Gastroesophageal sphincter (tissue), 4 donors: Measurements from ENCODE around the gene AK3. TPM values are rescaled to one million over a fixed set of nuclear protein-coding genes. Genes with fewer than 3 reads are reported as not detected.

Source experiments
- ATAC-seq: fragments of 150-250 bp; one replicate; pipeline ENCODE4 v1.9.1; 2016; ENCODE audit warnings: mild to moderate bottlenecking, moderate library complexity
- H3K27ac ChIP-seq, 4 donors: fragments of 200-600 bp; sonication (generic) in 3 of 4; 1 replicate in 3 of 4; 2 replicates in 1 of 4; pipeline ENCODE4 v1.5.1; 2016 to 2019
- H3K27me3 ChIP-seq: fragments of 200-600 bp; sonication (generic); one replicate; pipeline ENCODE4 v1.5.1; 2019
- H3K36me3 ChIP-seq, 2 donors: fragments of 200-600 bp; sonication (generic); one replicate each; pipeline ENCODE4 v1.5.1; 2019; ENCODE audit warnings: control low read depth in 1 of 2
- H3K4me1 ChIP-seq, 3 donors: fragments of 200-600 bp; sonication (generic); 1 replicate in 2 of 3; 2 replicates in 1 of 3; pipeline ENCODE4 v1.5.1; 2016 to 2019; ENCODE audit warnings: control low read depth in 2 of 3
- H3K4me3 ChIP-seq, 2 donors: fragments of 200-600 bp; sonication (generic); one replicate each; pipeline ENCODE4 v1.5.1; 2019; ENCODE audit warnings: mild to moderate bottlenecking in 1 of 2, moderate library complexity in 1 of 2
- H3K9me3 ChIP-seq, 3 donors: fragments of 200-600 bp; sonication (generic); one replicate each; pipeline ENCODE4 v1.5.1; 2017 to 2019; ENCODE audit warnings: control low read depth in 2 of 3
- CTCF ChIP-seq, 4 experiments: fragments of 200-600 bp in 2 of 4; fragments of 450-650 bp in 2 of 4; sonication (generic) in 1 of 4; IDR thresholded peaks; one replicate each; pipeline ENCODE4 v1.5.1; 2017 to 2019; ENCODE audit warnings: antibody characterized with exemption in 4 of 4, mild to moderate bottlenecking in 2 of 4, moderate library complexity in 2 of 4
- EP300 ChIP-seq: sonication (generic); formaldehyde crosslinking; IDR thresholded peaks from one replicate; pipeline ENCODE4 v1.6.1; 2017; ENCODE audit warnings: antibody characterized with exemption, mild to moderate bottlenecking
- POLR2A ChIP-seq, 2 donors: fragments of 450-650 bp; IDR thresholded peaks; one replicate each; pipeline ENCODE4 v1.6.1; 2017; ENCODE audit warnings: antibody characterized with exemption in 2 of 2, mild to moderate bottlenecking in 2 of 2, moderate library complexity in 1 of 2
- POLR2AphosphoS5 ChIP-seq: sonication (generic); formaldehyde crosslinking; IDR thresholded peaks from one replicate; pipeline ENCODE4 v1.6.1; 2017; ENCODE audit warnings: antibody characterized with exemption
- WGBS, 2 donors: methylation state at CpG; one replicate each; pipeline ENCODE4 v1.1.5; 2018; ENCODE audit warnings: low coverage in 1 of 2; 5-methylcytosine and 5-hydroxymethylcytosine counted together
- total RNA-seq, 4 donors: library from RNA; depleted of rRNA; stranded (reverse); fragments of >200 nt; gene quantifications; one replicate each; pipeline ENCODE4 v1.1.0, GENCODE V29; 2016

AK3 gene
- total RNA-seq, 4 donors from 2014 or later: 104 to 139 (median 119) TPM

- TF ChIP-seq POLR2AphosphoS5 (no peak), POLR2A (IDR thresholded peaks at IDR 0.05) (no peak), EP300 (no peak)
- Histone ChIP-seq H3K27ac (no peak overlapping the region), H3K9me3 (no peaks in the 10 kb centered on the region), H3K4me1 (peaks cover 0 to 29% (median 4%) of the 10 kb centered on the region in 3 donors), H3K4me3 (no peak overlapping the region), H3K36me3 (peaks cover 2 to 85% of the 10 kb centered on the region in 2 donors), H3K27me3 (no peaks in the 10 kb centered on the region)
- 51 to 64% methylated on average over 3 of the region's 3 CpGs for WGBS, 2 donors
- no peak for ATAC-seq
Observed at GRCh38 chr9:4700091-4700490, 40.9 kb downstream of the AK3 start.

GRCh38 chr9:4691795-4692194 is 49.2 kb downstream of the AK3 start:
- 59 to 63% methylated on average over 3 of the region's 3 CpGs for WGBS, 2 donors
- H3K4me1 ChIP-seq: peaks cover 0 to 84% (median 15%) of the 10 kb centered on the region in 3 donors

GRCh38 chr9:4690144-4690543 is 50.9 kb downstream of the AK3 start:
- 91 to 95% methylated on average over 4 of the region's 4 CpGs for WGBS, 2 donors
- Histone ChIP-seq H3K36me3 (peaks cover 0 to 52% of the 10 kb centered on the region in 2 donors), H3K27ac (peak overlapping the region in 2 of 4 donors; percentile 14 to 69), H3K27me3 (no peaks in the 10 kb centered on the region), H3K9me3 (no peaks in the 10 kb centered on the region), H3K4me1 (peaks cover 0 to 84% (median 14%) of the 10 kb centered on the region in 3 donors), H3K4me3 (no peak overlapping the region)
- no peak for TF ChIP-seq CTCF (IDR thresholded peaks at IDR 0.05)
- TF ChIP-seq EP300: no peak
- TF ChIP-seq POLR2AphosphoS5: no peak
- TF ChIP-seq POLR2A (IDR thresholded peaks at IDR 0.05): no peak
- no peak for ATAC-seq

More at GRCh38 chr9:4691795-4692194, 49.2 kb downstream of the AK3 start:
- TF ChIP-seq POLR2AphosphoS5 (no peak), EP300 (no peak), CTCF (IDR thresholded peaks at IDR 0.05) (no peak), POLR2A (IDR thresholded peaks at IDR 0.05) (no peak)
- no peak overlapping the region for H3K27ac ChIP-seq
- ATAC-seq: no peak
- no peak overlapping the region for H3K4me3 ChIP-seq
- no peaks in the 10 kb centered on the region for H3K27me3 ChIP-seq
- no peaks in the 10 kb centered on the region for H3K9me3 ChIP-seq
- H3K36me3 ChIP-seq: peaks cover 0 to 50% of the 10 kb centered on the region in 2 donors

GRCh38 chr9:4689687-4690104 is 51.3 kb downstream of the AK3 start:
- no peaks in the 10 kb centered on the region for H3K9me3 ChIP-seq
- peak; percentile 12 for TF ChIP-seq POLR2AphosphoS5
- TF ChIP-seq EP300: no peak
- no peak for TF ChIP-seq CTCF (IDR thresholded peaks at IDR 0.05)
- WGBS, 2 donors: 67 to 77% methylated on average over 1 of the region's 1 CpG
- no peak overlapping the region for H3K4me3 ChIP-seq
- peak overlapping the region in 3 of 4 donors; percentile 14 to 69 (median 29) for H3K27ac ChIP-seq
- peaks cover 0 to 50% of the 10 kb centered on the region in 2 donors for H3K36me3 ChIP-seq
- ATAC-seq: peak; percentile 22
- H3K27me3 ChIP-seq: no peaks in the 10 kb centered on the region
- peaks cover 0 to 86% (median 19%) of the 10 kb centered on the region in 3 donors for H3K4me1 ChIP-seq

GRCh38 chr9:4689021-4689420 is 52.0 kb downstream of the AK3 start:
- ATAC-seq: no peak
- Histone ChIP-seq H3K9me3 (no peaks in the 10 kb centered on the region), H3K27me3 (no peaks in the 10 kb centered on the region), H3K27ac (peak overlapping the region in 3 of 4 donors; percentile 23 to 69 (median 39)), H3K4me1 (peaks cover 0 to 86% (median 22%) of the 10 kb centered on the region in 3 donors), H3K4me3 (no peak overlapping the region), H3K36me3 (peaks cover 0 to 44% of the 10 kb centered on the region in 2 donors)
- no peak for TF ChIP-seq EP300
- TF ChIP-seq POLR2A (IDR thresholded peaks at IDR 0.05): no peak
- no peak for TF ChIP-seq POLR2AphosphoS5
- TF ChIP-seq CTCF (IDR thresholded peaks at IDR 0.05): no peak
- 65 to 92% methylated on average over 2 of the region's 2 CpGs for WGBS, 2 donors
